HCT116 (cell line): Measurements from ENCODE around the gene APOL3. TPM values are rescaled to one million over a fixed set of nuclear protein-coding genes. Genes with fewer than 3 reads are reported as not detected.
"Not testable (repeated sequence)": the region's sequence is repeated elsewhere in the genome, so short reads cannot be mapped to it uniquely, and the experiment has no call there.

ENCODE experiments used
- ATAC-seq: fragments of 200-7000 bp; cut with Tn5 transposase; 2 replicates; pipeline ENCODE4 v1.9.1; 2020; ENCODE audit warnings: mild to moderate bottlenecking, moderate library complexity
- BruUV-seq: library from RNA; stranded (reverse); fragments of 400-500 nt; replicated peaks from 2 replicates; lab custom pipeline; 2021; lab: Mats Ljungman, UMichigan
- CTCF ChIA-PET: fragments of 300-600 bp; sonication (Branson Sonifier 250); formaldehyde crosslinking; loops from one replicate; lab custom pipeline; 2021; ENCODE audit warnings: antibody characterized with exemption; lab: Charles Lee
- POLR2A ChIA-PET: fragments of 300-600, 350-600 bp; sonication (Branson Sonifier 250); formaldehyde crosslinking; loops from one replicate; lab custom pipeline; 2021; ENCODE audit warnings: antibody characterized with exemption; lab: Charles Lee
- RAD21 ChIA-PET, 2 experiments: fragments of 300-600 bp; sonication (Branson Sonifier 250); formaldehyde crosslinking; loops; one replicate each; lab custom pipeline; 2023; ENCODE audit warnings: low total read pairs in 2 of 2; ENCODE audit not compliant: uncharacterized antibody in 2 of 2, unreplicated experiment in 2 of 2, low non-redundant PET in 1 of 2; lab: Charles Lee
- DNase-seq: peaks from one replicate; pipeline ENCODE4 v3.0.0-alpha.2; 2010; ENCODE audit warnings: low read depth, low spot score
- H2AFZ ChIP-seq: fragments of 200-600 bp; shearing (Covaris generic), sonication (generic); 2 replicates; pipeline ENCODE4 v1.6.1; 2017; ENCODE audit warnings: low read depth, mixed run types, mixed read lengths, antibody characterized with exemption, low read length; ENCODE audit not compliant: poor library complexity, severe bottlenecking
- H3K27ac ChIP-seq: 2 replicates; pipeline ENCODE4 v1.5.1; 2012; ENCODE audit warnings: low read depth, low read length
- H3K27me3 ChIP-seq: fragments of 200-600 bp; sonication (generic); 2 replicates; pipeline ENCODE4 v1.6.1; 2016; ENCODE audit warnings: mixed run types, low read length, mixed read lengths; ENCODE audit not compliant: insufficient read depth
- H3K36me3 ChIP-seq, 2 experiments: fragments of 200-500 bp in 1 of 2; fragments of 200-600 bp in 1 of 2; sonication (Bioruptor generic) in 1 of 2; sonication (generic) in 1 of 2; 2 replicates each; pipeline versions ENCODE4 v1.5.1 to v1.6.1; 2014 to 2016; ENCODE audit warnings: low read length in 2 of 2, inconsistent platforms in 1 of 2, mixed read lengths in 1 of 2, mixed run types in 1 of 2; ENCODE audit not compliant: insufficient read depth in 2 of 2, control insufficient read depth in 1 of 2
- H3K4me1 ChIP-seq, 2 experiments: fragments of 200-600 bp in 1 of 2; sonication (generic) in 1 of 2; 2 replicates each; pipeline versions ENCODE4 v1.5.1 to v1.6.1; 2012 to 2017; ENCODE audit warnings: low read length in 2 of 2, inconsistent platforms in 1 of 2, mild to moderate bottlenecking in 1 of 2, mixed read lengths in 1 of 2, mixed run types in 1 of 2, moderate library complexity in 1 of 2; ENCODE audit not compliant: insufficient read depth in 2 of 2, control insufficient read depth in 1 of 2
- H3K4me2 ChIP-seq: fragments of 200-600 bp; sonication (generic); 2 replicates; pipeline ENCODE4 v1.6.1; 2017; ENCODE audit warnings: mixed run types, low read length, mixed read lengths
- H3K4me3 ChIP-seq, 2 experiments: fragments of 200-600 bp in 1 of 2; sonication (generic) in 1 of 2; replicated peaks in 1 of 2; 2 replicates each; pipeline ENCODE4 v1.5.1; 2011 to 2016; ENCODE audit warnings: low read length in 2 of 2, control low read depth in 1 of 2, low read depth in 1 of 2, mild to moderate bottlenecking in 1 of 2, mixed read lengths in 1 of 2, mixed run types in 1 of 2
- H3K79me2 ChIP-seq: fragments of 200-600 bp; sonication (generic); 2 replicates; pipeline ENCODE4 v1.6.1; 2017; ENCODE audit warnings: mild to moderate bottlenecking, mixed run types, low read length, moderate library complexity, mixed read lengths; ENCODE audit not compliant: insufficient read depth
- H3K9ac ChIP-seq: fragments of 200-600 bp; sonication (generic); 2 replicates; pipeline ENCODE4 v1.6.1; 2016; ENCODE audit warnings: low read length, mixed read lengths
- H3K9me2 ChIP-seq: fragments of 200-600 bp; sonication (generic), shearing (Covaris generic); 2 replicates; pipeline ENCODE4 v1.6.1; 2017; ENCODE audit warnings: mixed run types, mild to moderate bottlenecking, moderate library complexity; ENCODE audit not compliant: insufficient read depth
- H3K9me3 ChIP-seq, 2 experiments: fragments of 200-500 bp in 1 of 2; fragments of 200-600 bp in 1 of 2; sonication (Bioruptor generic) in 1 of 2; sonication (generic) in 1 of 2; 2 replicates each; pipeline ENCODE4 v1.6.1; 2014 to 2017; ENCODE audit warnings: low read length in 2 of 2, mixed read lengths in 2 of 2, inconsistent platforms in 1 of 2, low read depth in 1 of 2, mild to moderate bottlenecking in 1 of 2, mixed run types in 1 of 2, moderate library complexity in 1 of 2; ENCODE audit not compliant: control insufficient read depth in 1 of 2, insufficient read depth in 1 of 2
- H4K20me1 ChIP-seq: fragments of 200-600 bp; sonication (generic), shearing (Covaris generic); 2 replicates; pipeline ENCODE4 v1.6.1; 2017; ENCODE audit warnings: mixed run types, mild to moderate bottlenecking, moderate library complexity; ENCODE audit not compliant: insufficient read depth
- ATF3 ChIP-seq: IDR thresholded peaks from 2 replicates; pipeline ENCODE4 v1.6.1; 2012
- CBX3 ChIP-seq: IDR thresholded peaks from 2 replicates; pipeline ENCODE4 v1.6.1; 2012; ENCODE audit warnings: low read depth
- CEBPB ChIP-seq: IDR thresholded peaks from 2 replicates; pipeline ENCODE4 v1.6.1; 2012; ENCODE audit warnings: low read depth
- CTCF ChIP-seq, 3 experiments: fragments of 200-600 bp in 1 of 3; sonication (generic) in 1 of 3; IDR thresholded peaks in 2 of 3; conservative IDR thresholded peaks in 1 of 3; 2 replicates each; pipeline ENCODE4 v1.5.1; 2012 to 2017; ENCODE audit warnings: low read depth in 2 of 3, low read length in 2 of 3, antibody characterized with exemption in 1 of 3, borderline replicate concordance in 1 of 3, control low read depth in 1 of 3, mild to moderate bottlenecking in 1 of 3, mixed read lengths in 1 of 3, mixed run types in 1 of 3, moderate library complexity in 1 of 3; ENCODE audit not compliant: insufficient read depth in 1 of 3
- ELF1 ChIP-seq: IDR thresholded peaks from 2 replicates; pipeline ENCODE4 v1.6.1; 2012; ENCODE audit warnings: low read depth, borderline replicate concordance
- EZH2 ChIP-seq: fragments of 200-600 bp; sonication (generic); IDR thresholded peaks from 2 replicates; pipeline ENCODE4 v1.6.1; 2017; ENCODE audit warnings: antibody characterized with exemption, mixed run types
- EZH2phosphoT487 ChIP-seq: fragments of 200-600 bp; IDR thresholded peaks from 2 replicates; pipeline ENCODE4 v1.6.1; 2018; ENCODE audit warnings: antibody characterized with exemption, borderline replicate concordance
- FOSL1 ChIP-seq: IDR thresholded peaks from 2 replicates; pipeline ENCODE4 v1.6.1; 2012; ENCODE audit warnings: low read depth
- MAX ChIP-seq: IDR thresholded peaks from 2 replicates; pipeline ENCODE4 v1.6.1; 2012
- POLR2A ChIP-seq: IDR thresholded peaks from 2 replicates; pipeline ENCODE4 v1.7.0; 2011; ENCODE audit warnings: borderline replicate concordance; ENCODE audit not compliant: insufficient read depth, insufficient read length; ENCODE audit errors: extremely low read depth
- POLR2AphosphoS5 ChIP-seq: IDR thresholded peaks from 2 replicates; pipeline ENCODE4 v1.6.1; 2011; ENCODE audit warnings: mild to moderate bottlenecking, low read depth, low read length, moderate library complexity
- RAD21 ChIP-seq: IDR thresholded peaks from 2 replicates; pipeline ENCODE4 v1.6.1; 2012; ENCODE audit warnings: low read depth, mild to moderate bottlenecking
- SIN3A ChIP-seq: IDR thresholded peaks from 2 replicates; pipeline ENCODE4 v1.6.1; 2012; ENCODE audit warnings: low read depth
- SRF ChIP-seq: IDR thresholded peaks from 2 replicates; pipeline ENCODE4 v1.6.1; 2012; ENCODE audit warnings: low read depth
- TCF7L2 ChIP-seq: IDR thresholded peaks from 2 replicates; pipeline ENCODE4 v1.7.0; 2011; ENCODE audit warnings: borderline replicate concordance, inconsistent platforms; ENCODE audit not compliant: insufficient read depth, insufficient read length; ENCODE audit errors: extremely low read depth
- YY1 ChIP-seq: IDR thresholded peaks from 2 replicates; pipeline ENCODE4 v1.6.1; 2011; ENCODE audit warnings: low read length, low read depth, moderate library complexity, mild to moderate bottlenecking; ENCODE audit not compliant: insufficient replicate concordance; ENCODE audit errors: extremely low read depth
- ZBTB33 ChIP-seq: IDR thresholded peaks from 2 replicates; pipeline ENCODE4 v1.6.1; 2011; ENCODE audit warnings: mild to moderate bottlenecking, low read length, moderate library complexity; ENCODE audit not compliant: insufficient replicate concordance; ENCODE audit errors: extremely low read depth
- ZFX ChIP-seq: fragments of 450-650 bp; IDR thresholded peaks from 2 replicates; pipeline ENCODE4 v1.6.1; 2017
- intact Hi-C: fragments of 100-400 bp; cut with micrococcal nuclease; formaldehyde crosslinking; loops from 2 replicates; pipeline ENCODE4 v1.10.0; 2022
- total RNA-seq: library from RNA; stranded (reverse); gene quantifications from one replicate; pipeline ENCODE4 v1.2.1, GENCODE V29; 2021; ENCODE audit not compliant: unreplicated experiment

Gene APOL3
- total RNA-seq, 1 experiment from 2014 or later: 0.49 TPM

- H3K4me2 ChIP-seq, H3K27ac ChIP-seq, H3K79me2 ChIP-seq, DNase-seq, H3K9ac ChIP-seq, ATAC-seq, H3K9me3 ChIP-seq, H3K9me2 ChIP-seq, RAD21 ChIA-PET, CTCF ChIA-PET, H2AFZ ChIP-seq, H4K20me1 ChIP-seq, H3K4me3 ChIP-seq, H3K36me3 ChIP-seq, H3K4me1 ChIP-seq, BruUV-seq, intact Hi-C loops: not testable (repeated sequence)
- peaks cover 16% of the 10 kb centered on the region for H3K27me3 ChIP-seq
- POLR2A ChIA-PET: interaction anchor here (0.6 kb wide), 1 partner anchor 814 kb away, joined by 4 read pairs; no protein-coding TSS in a partner anchor
These were observed 48.9 kb upstream of the APOL3 start for GRCh38 chr22:36209488-36209908.

DNA sequence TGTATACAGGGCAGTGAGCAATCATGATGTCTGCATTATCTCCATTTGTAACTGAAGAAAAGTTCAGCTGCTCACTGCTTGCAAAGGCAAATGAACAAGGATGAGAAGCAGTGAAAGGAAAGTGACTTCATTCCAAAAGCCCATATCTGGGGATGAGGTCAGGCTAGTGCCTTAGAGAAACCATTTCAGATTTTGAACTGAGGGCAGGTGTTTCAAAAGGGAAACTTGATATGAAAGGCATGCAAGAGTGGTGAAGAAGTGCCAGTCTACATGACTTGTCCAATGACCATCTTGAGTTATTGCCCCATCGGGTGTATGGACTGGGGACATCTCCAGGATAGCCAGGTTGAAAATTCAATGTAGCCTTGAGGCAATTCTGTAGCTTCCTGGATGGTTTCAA, 48.4 kb upstream of the APOL3 start:
- Histone ChIP-seq H3K9ac (no peak overlapping the region), H4K20me1 (no peaks in the 10 kb centered on the region), H3K4me3 (no peak overlapping the region), H3K9me3 (no peaks in the 10 kb centered on the region), H3K4me2 (no peak overlapping the region), H3K79me2 (no peaks in the 10 kb centered on the region), H3K4me1 (no peaks in the 10 kb centered on the region), H3K9me2 (no peaks in the 10 kb centered on the region), H3K27me3 (peaks cover 11% of the 10 kb centered on the region), H3K36me3 (no peaks in the 10 kb centered on the region), H2AFZ (no peak overlapping the region), H3K27ac (no peak overlapping the region)
- no peak for TF ChIP-seq CTCF (IDR thresholded peaks at IDR 0.05 in 2 of 3, conservative IDR thresholded peaks at IDR 0.05 in 1 of 3; ENCODE audit: borderline replicate concordance in 1 of 3, insufficient read depth in 1 of 3, low read depth in 2 of 3, low read length in 2 of 3)
- TF ChIP-seq SRF: no peak
- no peak for TF ChIP-seq ZFX
- TF ChIP-seq MAX: no peak
- TF ChIP-seq EZH2: no peak
- TF ChIP-seq SIN3A: no peak
- TF ChIP-seq EZH2phosphoT487: no peak
- TF ChIP-seq ZBTB33: no peak
- TF ChIP-seq RAD21: no peak
- no peak for TF ChIP-seq FOSL1
- no peak for TF ChIP-seq YY1
- TF ChIP-seq TCF7L2: no peak
- no peak for TF ChIP-seq CBX3
- no peak for TF ChIP-seq ATF3
- TF ChIP-seq CEBPB: no peak
- TF ChIP-seq ELF1: no peak
- TF ChIP-seq POLR2A: no peak
- no peak for TF ChIP-seq POLR2AphosphoS5
- RAD21 ChIA-PET: no interaction called here
- intact Hi-C loops: no loop called here
- BruUV-seq: no TSS peak
- ATAC-seq (no peak), DNase-seq (no peak)
- CTCF ChIA-PET: no interaction called here
- POLR2A ChIA-PET: no interaction called here
